Adipose tissue (tissue), 3 donors: ENCODE data around the gene TMEM174. TPM values are rescaled to one million over a fixed set of nuclear protein-coding genes. Genes with fewer than 3 reads are reported as not detected.

Experiments used
- H3K27ac ChIP-seq: one replicate; pipeline ENCODE4 v1.5.1; 2013; ENCODE audit warnings: low read depth, low read length
- WGBS, 3 donors: extraction: QIAGEN DNeasy Blood & Tissue Kit; methylation state at CpG; one replicate each; pipeline ENCODE4 v1.1.7; 2013; 5-methylcytosine and 5-hydroxymethylcytosine counted together
- polyA plus RNA-seq, 3 donors: library from polyadenylated mRNA; stranded (reverse); fragments of 200-250 nt; gene quantifications; one replicate each; pipeline ENCODE4 v1.2.3, GENCODE V29; 2013
- donor health status: healthy with polysubstance abuse.
- donor health status: Bipolar disorder and iron deficiency.
- donor health status: healthy.

Gene TMEM174
- polyA plus RNA-seq, 3 donors, result not detected

GRCh38 chr5:73151766-73152410 lies 21.1 kb upstream of the TMEM174 start:
- no peak overlapping the region for H3K27ac ChIP-seq
- WGBS, 3 donors, result 64 to 85% (median 67%) methylated on average over 5 of the region's 5 CpGs

GRCh38 chr5:73152411-73153388 lies 20.3 kb upstream of the TMEM174 start:
- no peak overlapping the region for H3K27ac ChIP-seq
- 80 to 90% (median 82%) methylated on average over 14 of the region's 14 CpGs for WGBS, 3 donors

DNA sequence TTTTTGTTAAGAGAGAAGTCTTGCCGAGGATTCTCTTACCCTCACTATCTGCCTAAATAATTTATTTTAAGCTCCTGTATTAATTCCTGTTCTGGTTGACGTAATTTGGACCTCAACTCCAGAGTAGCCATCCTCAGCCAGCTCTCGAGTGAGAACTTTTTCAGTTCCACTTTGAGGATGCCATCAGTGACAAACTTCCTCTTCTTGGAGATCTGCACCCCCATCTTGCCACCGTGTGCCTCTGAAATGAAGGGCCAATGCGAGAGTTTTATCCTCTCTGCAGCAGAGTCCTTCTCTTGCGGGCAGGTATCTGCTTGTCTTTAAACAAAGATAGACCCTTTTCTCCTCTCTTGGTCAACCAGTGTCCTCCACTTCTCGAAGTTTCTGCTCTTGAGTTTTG lies 19.5 kb upstream of the TMEM174 start:
- 60 to 74% (median 74%) methylated on average over 7 of the region's 7 CpGs for WGBS, 3 donors
- H3K27ac ChIP-seq, result no peak overlapping the region

- H3K27ac ChIP-seq, result no peak overlapping the region
- 74 to 86% (median 77%) methylated on average over 5 of the region's 5 CpGs for WGBS, 3 donors
These were observed 18.6 kb upstream of the TMEM174 start for GRCh38 chr5:73154208-73155006.

- no peak overlapping the region for H3K27ac ChIP-seq
- 79 to 83% (median 82%) methylated on average over 18 of the region's 18 CpGs for WGBS, 3 donors
These were observed 17.4 kb upstream of the TMEM174 start for GRCh38 chr5:73155271-73156222.

GRCh38 chr5:73157414-73158303 lies 15.3 kb upstream of the TMEM174 start:
- H3K27ac ChIP-seq, result no peak overlapping the region
- 76 to 86% (median 79%) methylated on average over 6 of the region's 6 CpGs for WGBS, 3 donors

DNA sequence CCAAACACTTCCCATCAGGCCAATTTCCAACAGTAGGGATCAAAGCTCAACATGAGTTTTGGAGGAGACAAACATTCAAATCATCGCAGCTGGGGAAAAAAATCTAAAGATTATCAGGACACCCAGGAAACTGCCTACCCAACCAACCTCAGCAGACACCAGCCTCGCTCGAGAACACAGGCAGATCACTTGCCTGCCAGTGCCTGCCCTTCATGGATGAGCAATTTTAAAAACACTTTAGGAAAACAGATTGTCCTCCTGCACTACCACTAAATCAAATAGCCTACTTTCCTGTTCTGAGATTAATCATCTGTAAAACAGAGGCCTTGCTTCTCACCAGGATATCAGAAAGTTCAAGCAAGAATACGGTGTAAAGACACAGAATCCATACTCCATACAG lies 14.7 kb upstream of the TMEM174 start:
- H3K27ac ChIP-seq, result no peak overlapping the region
- WGBS, 3 donors, result 89 to 96% (median 93%) methylated on average over 4 of the region's 4 CpGs

DNA sequence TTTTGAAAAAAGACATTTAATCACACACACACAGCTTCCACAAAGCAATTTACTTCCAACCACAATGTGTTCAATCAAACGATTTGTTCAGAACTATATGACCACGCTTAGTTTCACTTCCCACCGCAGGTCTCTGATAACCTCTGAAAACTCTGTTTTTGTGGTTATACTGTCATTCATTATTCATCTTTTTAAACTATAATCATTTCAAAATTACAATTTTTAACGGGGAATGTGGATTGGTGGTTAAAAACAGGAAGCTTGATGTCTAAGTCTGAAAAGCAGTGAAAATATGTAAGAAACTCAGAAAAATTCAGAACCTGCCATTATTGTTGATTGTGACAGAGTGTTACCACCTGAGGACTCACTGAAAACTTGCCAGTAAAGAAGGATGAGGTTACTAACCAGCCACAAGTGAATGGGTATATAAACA lies 12.7 kb upstream of the TMEM174 start:
- no peak overlapping the region for H3K27ac ChIP-seq
- 40 to 68% (median 58%) methylated on average over 4 of the region's 4 CpGs for WGBS, 3 donors

- H3K27ac ChIP-seq, result no peak overlapping the region
These were observed 2.5 kb upstream of the TMEM174 start for GRCh38 chr5:73170522-73170921.

- no peak overlapping the region for H3K27ac ChIP-seq
These were observed 1.5 kb upstream of the TMEM174 start for GRCh38 chr5:73171495-73171894.

DNA sequence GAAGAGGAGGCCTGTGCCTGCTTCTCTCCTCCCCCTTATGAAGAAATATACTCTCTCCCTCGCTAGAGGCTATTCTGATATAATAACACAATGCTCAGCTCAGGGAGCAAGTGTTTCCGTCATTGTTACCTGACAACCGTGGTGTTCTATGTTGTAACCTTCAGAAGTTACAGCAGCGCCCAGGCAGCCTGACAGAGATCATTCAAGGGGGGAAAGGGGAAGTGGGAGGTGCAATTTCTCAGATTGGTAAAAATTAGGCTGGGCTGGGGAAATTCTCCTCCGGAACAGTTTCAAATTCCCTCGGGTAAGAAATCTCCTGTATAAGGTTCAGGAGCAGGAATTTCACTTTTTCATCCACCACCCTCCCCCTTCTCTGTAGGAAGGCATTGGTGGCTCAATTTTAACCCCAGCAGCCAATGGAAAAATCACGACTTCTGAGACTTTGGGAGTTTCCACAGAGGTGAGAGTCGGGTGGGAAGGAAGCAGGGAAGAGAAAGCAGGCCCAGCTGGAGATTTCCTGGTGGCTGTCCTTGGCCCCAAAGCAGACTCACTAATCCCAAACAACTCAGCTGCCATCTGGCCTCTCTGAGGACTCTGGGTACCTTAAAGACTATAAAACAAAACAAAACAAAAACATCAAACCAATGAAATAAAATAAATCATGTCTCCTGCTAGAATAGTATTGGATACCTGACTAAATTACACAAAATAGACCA lies 1.3 kb downstream of the TMEM174 start:
- H3K27ac ChIP-seq, result no peak overlapping the region

DNA sequence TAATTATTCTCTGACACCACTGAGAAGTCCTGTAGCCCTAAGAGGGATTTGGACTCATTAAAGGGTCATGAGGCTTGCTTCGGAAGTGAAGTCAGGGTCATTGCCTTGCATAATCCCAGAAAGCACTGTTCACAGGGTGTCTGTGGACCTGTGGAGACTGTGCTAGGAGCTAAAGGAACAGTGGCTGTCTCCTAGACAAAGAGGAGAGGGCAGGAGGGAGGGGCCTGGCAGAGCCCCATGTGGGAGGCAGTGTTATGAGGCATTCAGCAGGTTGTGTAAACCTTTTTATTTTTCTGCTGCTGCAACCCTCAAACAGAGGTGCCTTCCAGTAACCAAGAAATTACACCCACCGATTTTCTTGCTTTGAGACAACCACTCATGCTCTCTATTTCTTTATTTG lies 3.3 kb downstream of the TMEM174 start:
- 67 to 90% (median 82%) methylated on average over 2 of the region's 2 CpGs for WGBS, 3 donors

More for the DNA sequence above, 1.3 kb downstream of the TMEM174 start:
- 39 to 65% (median 43%) methylated on average over 8 of the region's 8 CpGs for WGBS, 3 donors

GRCh38 chr5:73178265-73178664 lies 5.3 kb downstream of the TMEM174 start:
- WGBS, 3 donors, result 83 to 94% (median 83%) methylated on average over 5 of the region's 5 CpGs

More for the DNA sequence above, 3.3 kb downstream of the TMEM174 start:
- H3K27ac ChIP-seq, result no peak overlapping the region

DNA sequence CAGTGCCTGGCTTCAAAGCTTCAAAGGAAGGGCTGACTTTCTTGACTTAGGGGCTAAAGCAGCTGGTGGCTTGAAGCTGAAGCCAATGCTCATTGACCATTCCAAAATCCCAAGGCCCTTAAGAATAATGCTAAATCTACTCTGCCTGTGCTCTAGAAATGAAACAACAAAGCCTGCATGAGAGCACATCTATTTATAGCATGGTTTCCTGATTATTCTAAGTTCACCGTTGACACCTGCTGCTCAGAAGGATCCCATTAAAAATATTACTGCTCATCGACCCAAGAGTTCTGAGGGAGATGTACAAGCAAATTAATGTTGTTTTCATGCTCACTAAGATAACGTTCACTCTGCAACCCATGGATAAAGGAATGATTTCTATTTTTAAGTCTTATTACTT lies 6.7 kb downstream of the TMEM174 start:
- WGBS, 3 donors, result 34 to 58% (median 53%) methylated on average over 3 of the region's 3 CpGs
- H3K27ac ChIP-seq, result no peak overlapping the region

More at GRCh38 chr5:73178265-73178664, 5.3 kb downstream of the TMEM174 start:
- H3K27ac ChIP-seq, result no peak overlapping the region

DNA sequence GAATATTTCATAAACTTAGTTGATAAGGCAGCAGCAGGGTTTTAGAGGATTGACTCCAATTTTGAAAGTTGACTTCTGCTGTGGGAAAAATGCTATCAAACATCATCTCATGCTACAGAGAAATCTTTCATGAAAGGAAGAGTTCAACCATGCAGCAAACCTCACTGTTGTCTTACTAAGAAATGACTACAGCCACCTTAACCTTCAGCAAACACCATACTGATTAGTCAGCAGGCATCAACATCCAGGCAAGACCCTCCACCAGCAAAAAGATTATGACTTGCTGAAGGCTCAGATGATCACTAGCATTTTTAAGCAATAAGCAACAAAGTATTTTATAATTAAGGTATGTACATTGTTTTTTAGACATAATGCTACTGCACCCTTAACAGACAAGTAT lies 7.6 kb downstream of the TMEM174 start:
- no peak overlapping the region for H3K27ac ChIP-seq

- no peak overlapping the region for H3K27ac ChIP-seq
These were observed 9.3 kb downstream of the TMEM174 start for GRCh38 chr5:73182307-73182706.
